Hepatocyte (in vitro differentiated cells): Measurements from ENCODE around the gene ITPKC.

Experiments used
- CTCF ChIP-seq: fragments of 200-600 bp; sonication (generic); IDR thresholded peaks from 2 replicates; pipeline ENCODE4 v1.5.1; 2016; ENCODE audit warnings: antibody characterized with exemption, mild to moderate bottlenecking; ENCODE audit not compliant: poor library complexity
- EZH2 ChIP-seq: fragments of 200-600 bp; sonication (generic); IDR thresholded peaks from 2 replicates; pipeline ENCODE4 v1.6.1; 2016; ENCODE audit warnings: antibody characterized with exemption, mild to moderate bottlenecking, borderline replicate concordance

GRCh38 chr19:40687525-40688016 lies 29.3 kb upstream of the ITPKC start:
- no peak for TF ChIP-seq CTCF
- no peak for TF ChIP-seq EZH2
